GM12878 (cell line): ENCODE measurements around the gene C19orf38.

Experiments used
- CBX5 ChIP-seq: sonication (generic); IDR thresholded peaks from 2 replicates; pipeline ENCODE4 v1.6.1; 2016; ENCODE audit warnings: low read depth, moderate library complexity, mild to moderate bottlenecking, inconsistent platforms
- CTCF ChIP-seq, 3 experiments: IDR thresholded peaks in 2 of 3; conservative IDR thresholded peaks in 1 of 3; 2 replicates each; pipeline ENCODE4 v1.5.1; 2011; ENCODE audit warnings: low read depth in 3 of 3, low read length in 3 of 3, mild to moderate bottlenecking in 3 of 3, control low read depth in 2 of 3, moderate library complexity in 2 of 3, inconsistent platforms in 1 of 3, mixed read lengths in 1 of 3; ENCODE audit not compliant: control insufficient read depth in 2 of 3, insufficient read depth in 1 of 3; ENCODE audit errors: extremely low read depth in 1 of 3
- FOXM1 ChIP-seq: IDR thresholded peaks from 2 replicates; pipeline ENCODE4 v1.6.1; 2012; ENCODE audit warnings: low read depth, mild to moderate bottlenecking, inconsistent platforms, low read length, moderate library complexity
- GABPA ChIP-seq: IDR thresholded peaks from 2 replicates; pipeline ENCODE4 v1.6.1; 2014; ENCODE audit warnings: antibody characterized with exemption, low read depth, mild to moderate bottlenecking, inconsistent platforms
- MYC ChIP-seq: IDR thresholded peaks from 2 replicates; pipeline ENCODE4 v1.6.1; 2011; ENCODE audit warnings: mild to moderate bottlenecking, low read length, moderate library complexity, inconsistent platforms; ENCODE audit not compliant: insufficient read depth, insufficient replicate concordance, insufficient read length, severe bottlenecking
- PKNOX1 ChIP-seq: fragments of 450-650 bp; IDR thresholded peaks from 2 replicates; pipeline ENCODE4 v1.6.1; 2016; ENCODE audit warnings: mild to moderate bottlenecking
- ZNF592 ChIP-seq: fragments of 450-650 bp; IDR thresholded peaks from 2 replicates; pipeline ENCODE4 v1.6.1; 2017; ENCODE audit warnings: mild to moderate bottlenecking, moderate library complexity

GRCh38 chr19:10818301-10819123 lies 29.7 kb upstream of the C19orf38 start:
- TF ChIP-seq MYC (no peak), CTCF (IDR thresholded peaks at IDR 0.05 in 2 of 3, conservative IDR thresholded peaks at IDR 0.05 in 1 of 3; ENCODE audit: control insufficient read depth in 2 of 3, extremely low read depth in 1 of 3, insufficient read depth in 1 of 3, low read depth in 3 of 3, low read length in 3 of 3) (no peak), CBX5 (no peak), FOXM1 (no peak), ZNF592 (no peak), PKNOX1 (no peak), GABPA (no peak)
